B cell (primary cell): ENCODE measurements around the gene SETBP1. TPM values are rescaled to one million over a fixed set of nuclear protein-coding genes. Genes with fewer than 3 reads are reported as not detected.

Experiments
- ATAC-seq: fragments of 200-7000 bp; cut with Tn5 transposase; one replicate; pipeline ENCODE4 v1.10.0; 2021; ENCODE audit warnings: low read depth, mild to moderate bottlenecking, moderate number of reproducible peaks, moderate library complexity
- CTCF ChIA-PET: fragments of 350-600 bp; sonication (Branson Sonifier 250); formaldehyde crosslinking; loops from one replicate; lab custom pipeline; 2021; ENCODE audit warnings: antibody characterized with exemption, inconsistent platforms; lab: Charles Lee
- POLR2A ChIA-PET: fragments of 350-600 bp; sonication (Branson Sonifier 250); formaldehyde crosslinking; loops from one replicate; lab custom pipeline; 2021; ENCODE audit warnings: antibody characterized with exemption; lab: Charles Lee
- DNase-seq: peaks from one replicate; pipeline ENCODE4 v3.0.0; 2013
- H2AFZ ChIP-seq: 2 replicates; pipeline ENCODE4 v1.6.1; 2012; ENCODE audit warnings: mild to moderate bottlenecking, low read depth, low read length; ENCODE audit not compliant: insufficient read depth, poor library complexity, severe bottlenecking
- H3K27ac ChIP-seq, 2 donors: 1 replicate in 1 of 2; 2 replicates in 1 of 2; pipeline ENCODE4 v1.5.1; 2012 to 2013; ENCODE audit warnings: low read length in 2 of 2, mild to moderate bottlenecking in 2 of 2, moderate library complexity in 1 of 2
- H3K27me3 ChIP-seq, 4 experiments: fragments of 200-600 bp in 1 of 4; sonication (generic) in 1 of 4; replicated peaks in 1 of 4; 1 replicate in 2 of 4; 2 replicates in 2 of 4; pipeline versions ENCODE4 v1.6.1 to v1.7.0; 2013 to 2016; ENCODE audit warnings: low read length in 3 of 4, mild to moderate bottlenecking in 2 of 4, mixed read lengths in 1 of 4, moderate library complexity in 1 of 4; ENCODE audit not compliant: insufficient read depth in 4 of 4, control insufficient read depth in 3 of 4; ENCODE audit errors: control extremely low read depth in 1 of 4
- H3K36me3 ChIP-seq, 2 experiments: replicated peaks in 1 of 2; 1 replicate in 1 of 2; 2 replicates in 1 of 2; pipeline versions ENCODE4 v1.6.1 to v1.7.1; 2013; ENCODE audit warnings: low read length in 1 of 2; ENCODE audit not compliant: insufficient read depth in 2 of 2, control insufficient read depth in 1 of 2; ENCODE audit errors: control extremely low read depth in 1 of 2, extremely low read depth in 1 of 2
- H3K4me1 ChIP-seq, 2 donors: fragments of 200-600 bp in 1 of 2; sonication (generic) in 1 of 2; 1 replicate in 1 of 2; 2 replicates in 1 of 2; pipeline versions ENCODE4 v1.5.1 to v1.6.1; 2013 to 2017; ENCODE audit warnings: low read length in 2 of 2; ENCODE audit not compliant: control insufficient read depth in 2 of 2, insufficient read depth in 2 of 2
- H3K4me2 ChIP-seq: replicated peaks from 2 replicates; pipeline ENCODE3; 2012; ENCODE audit warnings: mild to moderate bottlenecking, low read depth, low read length; ENCODE audit not compliant: poor library complexity, severe bottlenecking
- H3K4me3 ChIP-seq, 5 experiments: fragments of 200-600 bp in 1 of 5; sonication (generic) in 1 of 5; 1 replicate in 3 of 5; 2 replicates in 2 of 5; pipeline versions ENCODE4 v1.5.1 to v1.7.0; 2011 to 2016; ENCODE audit warnings: low read length in 4 of 5, mild to moderate bottlenecking in 4 of 5, low read depth in 2 of 5, control low read depth in 1 of 5, moderate library complexity in 1 of 5; ENCODE audit not compliant: insufficient read depth in 1 of 5; ENCODE audit errors: control extremely low read depth in 1 of 5, extremely low read depth in 1 of 5
- H3K79me2 ChIP-seq: fragments of 200-600 bp; sonication (generic); one replicate; pipeline ENCODE4 v1.6.0; 2016; ENCODE audit warnings: low read length; ENCODE audit not compliant: control insufficient read depth, insufficient read depth
- H3K9ac ChIP-seq: fragments of 200-600 bp; sonication (generic); 2 replicates; pipeline ENCODE4 v1.6.1; 2017; ENCODE audit warnings: mild to moderate bottlenecking, low read length, moderate library complexity
- H3K9me3 ChIP-seq, 3 donors: one replicate each; pipeline versions ENCODE4 v1.6.1 to v1.7.1; 2013; ENCODE audit warnings: low read length in 2 of 3; ENCODE audit not compliant: control insufficient read depth in 2 of 3, insufficient read depth in 1 of 3; ENCODE audit errors: control extremely low read depth in 1 of 3
- H4K20me1 ChIP-seq: 2 replicates; pipeline ENCODE4 v1.6.0; 2012; ENCODE audit warnings: mild to moderate bottlenecking, low read length; ENCODE audit not compliant: insufficient read depth, control insufficient read depth, poor library complexity, severe bottlenecking
- H3K27ac Mint-ChIP-seq: one replicate; pipeline ENCODE4 v1.8.0; 2021; ENCODE audit warnings: mixed read lengths
- H3K27me3 Mint-ChIP-seq: one replicate; pipeline ENCODE4 v1.8.0; 2021; ENCODE audit warnings: mixed read lengths
- H3K4me1 Mint-ChIP-seq: one replicate; pipeline ENCODE4 v1.8.0; 2021; ENCODE audit warnings: mixed read lengths
- H3K4me3 Mint-ChIP-seq: one replicate; pipeline ENCODE4 v1.8.0; 2021; ENCODE audit warnings: mixed read lengths
- H3K9me3 Mint-ChIP-seq: one replicate; pipeline ENCODE4 v1.8.0; 2022; ENCODE audit warnings: mixed read lengths; ENCODE audit not compliant: insufficient read depth
- EZH2 ChIP-seq: IDR thresholded peaks from 2 replicates; pipeline ENCODE4 v1.6.1; 2012; ENCODE audit warnings: borderline replicate concordance, low read depth, mild to moderate bottlenecking, moderate library complexity, low read length; ENCODE audit not compliant: insufficient read depth, poor library complexity, severe bottlenecking
- WGBS: methylation state at CpG from one replicate; pipeline ENCODE4 v1.1.5; 2013; ENCODE audit warnings: missing lambda C conversion rate; ENCODE audit not compliant: insufficient coverage; 5-methylcytosine and 5-hydroxymethylcytosine counted together
- intact Hi-C: fragments of 100-400 bp; cut with micrococcal nuclease; formaldehyde crosslinking; loops from one replicate; pipeline ENCODE4 v1.10.0; 2022
- polyA plus RNA-seq: library from polyadenylated mRNA; depleted of rRNA; stranded (reverse); fragments of >200 nt; gene quantifications from 2 replicates; pipeline ENCODE4 v1.2.3, GENCODE V29; 2012
- total RNA-seq, 2 donors: library from RNA; stranded (reverse); fragments of 120-200 nt in 1 of 2; gene quantifications; 1 replicate in 1 of 2; 2 replicates in 1 of 2; pipeline versions ENCODE4 v1.2.3 to v1.2.4, GENCODE V29; 2013 to 2022
- TF ChIP-seq, protein P1 (sequence below): fragments of 200-600 bp; IDR thresholded peaks from one replicate; pipeline ENCODE4 v1.8.0; 2022; ENCODE audit warnings: antibody characterized with exemption, mild to moderate bottlenecking

The SETBP1 gene
- total and polyA plus RNA-seq, 2 donors (not counting 1 experiment from before 2014, with no cell fraction given): 15.1 to 129 TPM

DNA sequence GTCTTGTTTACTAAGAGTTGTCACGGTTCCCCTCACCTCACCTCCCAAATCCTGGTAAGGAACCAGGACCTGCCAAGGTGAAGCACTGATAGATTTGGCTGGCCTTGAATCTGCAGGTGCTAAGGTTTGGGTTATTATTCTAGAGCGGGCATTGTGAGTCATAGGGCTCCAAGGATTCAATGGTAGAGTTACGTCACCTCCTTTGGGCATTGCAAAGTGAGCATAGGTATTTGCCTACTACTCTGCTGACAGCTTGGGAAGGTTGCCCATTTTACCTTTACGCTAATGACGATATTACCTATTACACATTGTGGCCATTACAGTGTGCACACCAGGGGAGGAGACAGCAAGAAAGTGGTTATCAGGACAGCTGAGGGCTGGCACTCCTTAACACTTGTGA, 59.3 kb downstream of the SETBP1 start:
- Histone ChIP-seq H3K9me3 (peaks cover 0 to 6% (median 0%) of the 10 kb centered on the region in 3 donors), H3K27ac (no peak overlapping the region), H3K79me2 (peaks cover 83% of the 10 kb centered on the region), H3K9ac (no peak overlapping the region), H4K20me1 (peaks cover 9% of the 10 kb centered on the region), H3K36me3 (peaks cover 7 to 46% of the 10 kb centered on the region in 2 experiments), H2AFZ (no peak overlapping the region), H3K27me3 (no peaks in the 10 kb centered on the region), H3K4me3 (no peak overlapping the region), H3K4me2 (no peak overlapping the region), H3K4me1 (peaks cover 32% of the 10 kb centered on the region in 2 donors)
- CTCF ChIA-PET: no interaction called here
- 94% methylated on average over 2 of the region's 5 CpGs for WGBS
- no peaks in the 10 kb centered on the region for H3K27me3 Mint-ChIP-seq
- H3K27ac Mint-ChIP-seq: no peak overlapping the region
- H3K4me3 Mint-ChIP-seq: no peak overlapping the region
- peaks cover 72% of the 10 kb centered on the region for H3K4me1 Mint-ChIP-seq
- TF ChIP-seq EZH2: no peak
- TF ChIP-seq, protein P1, sequence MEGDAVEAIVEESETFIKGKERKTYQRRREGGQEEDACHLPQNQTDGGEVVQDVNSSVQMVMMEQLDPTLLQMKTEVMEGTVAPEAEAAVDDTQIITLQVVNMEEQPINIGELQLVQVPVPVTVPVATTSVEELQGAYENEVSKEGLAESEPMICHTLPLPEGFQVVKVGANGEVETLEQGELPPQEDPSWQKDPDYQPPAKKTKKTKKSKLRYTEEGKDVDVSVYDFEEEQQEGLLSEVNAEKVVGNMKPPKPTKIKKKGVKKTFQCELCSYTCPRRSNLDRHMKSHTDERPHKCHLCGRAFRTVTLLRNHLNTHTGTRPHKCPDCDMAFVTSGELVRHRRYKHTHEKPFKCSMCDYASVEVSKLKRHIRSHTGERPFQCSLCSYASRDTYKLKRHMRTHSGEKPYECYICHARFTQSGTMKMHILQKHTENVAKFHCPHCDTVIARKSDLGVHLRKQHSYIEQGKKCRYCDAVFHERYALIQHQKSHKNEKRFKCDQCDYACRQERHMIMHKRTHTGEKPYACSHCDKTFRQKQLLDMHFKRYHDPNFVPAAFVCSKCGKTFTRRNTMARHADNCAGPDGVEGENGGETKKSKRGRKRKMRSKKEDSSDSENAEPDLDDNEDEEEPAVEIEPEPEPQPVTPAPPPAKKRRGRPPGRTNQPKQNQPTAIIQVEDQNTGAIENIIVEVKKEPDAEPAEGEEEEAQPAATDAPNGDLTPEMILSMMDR: no peak
- no peak for DNase-seq
- intact Hi-C loops: no loop called here
- ATAC-seq: no peak
- no peaks in the 10 kb centered on the region for H3K9me3 Mint-ChIP-seq
- POLR2A ChIA-PET: no interaction called here

DNA sequence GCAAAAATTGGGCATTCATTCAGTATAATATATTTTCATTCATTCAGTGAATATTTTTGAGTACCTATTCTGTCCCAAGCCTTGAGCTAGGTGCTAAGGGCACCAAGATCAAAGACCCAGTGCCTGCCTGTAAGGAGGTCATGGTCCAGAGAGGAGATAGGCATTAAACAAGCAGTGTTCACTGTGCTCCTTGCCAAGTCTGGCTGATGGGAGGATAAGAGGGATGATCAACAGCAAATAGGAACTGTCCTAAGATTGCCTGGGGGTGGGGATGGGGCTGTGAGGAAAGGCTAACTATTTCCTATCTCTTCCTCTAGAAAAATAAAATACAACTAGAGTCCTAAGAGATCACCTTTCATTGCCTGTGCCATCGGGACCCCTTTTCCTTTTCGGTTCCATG, 60.4 kb downstream of the SETBP1 start:
- peaks cover 0 to 6% (median 0%) of the 10 kb centered on the region in 3 donors for H3K9me3 ChIP-seq
- Mint-ChIP-seq H3K9me3 (no peaks in the 10 kb centered on the region), H3K4me1 (peaks cover 70% of the 10 kb centered on the region), H3K4me3 (no peak overlapping the region), H3K27ac (no peak overlapping the region), H3K27me3 (no peaks in the 10 kb centered on the region)
- TF ChIP-seq EZH2: no peak
- TF ChIP-seq, protein P1: no peak
- H3K4me3 ChIP-seq: no peak overlapping the region
- H3K4me2 ChIP-seq: no peak overlapping the region
- H4K20me1 ChIP-seq: no peaks in the 10 kb centered on the region
- POLR2A ChIA-PET: interaction anchor here (1.7 kb wide), 1 partner anchor 13 kb away, joined by 3 read pairs; no protein-coding TSS in a partner anchor
- H3K79me2 ChIP-seq: peaks cover 83% of the 10 kb centered on the region
- CTCF ChIA-PET: no interaction called here
- DNase-seq (no peak), ATAC-seq (no peak)
- H3K4me1 ChIP-seq: peaks cover 25 to 31% of the 10 kb centered on the region in 2 donors
- H3K27ac ChIP-seq: no peak overlapping the region
- H2AFZ ChIP-seq: no peak overlapping the region
- peaks cover 7 to 45% of the 10 kb centered on the region in 2 experiments for H3K36me3 ChIP-seq
- no peak overlapping the region for H3K9ac ChIP-seq
- no peaks in the 10 kb centered on the region for H3K27me3 ChIP-seq
- intact Hi-C loops: no loop called here
- WGBS: 100% methylated on average over 2 of the region's 2 CpGs
